ENCODE measurements around the gene INAVA. TPM values are rescaled to one million over a fixed set of nuclear protein-coding genes. Genes with fewer than 3 reads are reported as not detected.

INAVA gene
- total and polyA plus RNA-seq, 2 of the 13 experiments (the other 11 are each of a cell fraction or from before 2014, with no cell fraction given): 6.0 to 13.5 TPM

- TF ChIP-seq ZNF460 (CRISPR knock-in tag; IDR thresholded peaks at IDR 0.05; ENCODE audit: borderline replicate concordance) (no peak), GZF1 (CRISPR knock-in tag; IDR thresholded peaks at IDR 0.05) (no peak), RFX5 (IDR thresholded peaks at IDR 0.05; ENCODE audit: low read depth, low read length) (no peak), DMTF1 (CRISPR knock-in tag; IDR thresholded peaks at IDR 0.05) (no peak), PBX3 (CRISPR knock-in tag; IDR thresholded peaks at IDR 0.05; ENCODE audit: borderline replicate concordance) (no peak), ZKSCAN1 (IDR thresholded peaks at IDR 0.05; ENCODE audit: low read length) (no peak), ELF3 (CRISPR knock-in tag; IDR thresholded peaks at IDR 0.05) (peak; percentile 69), TEAD3 (CRISPR knock-in tag; optimal IDR thresholded peaks at IDR 0.05; ENCODE audit: borderline replicate concordance) (no peak), ZNF362 (CRISPR knock-in tag; IDR thresholded peaks at IDR 0.05; ENCODE audit: borderline replicate concordance) (peak; percentile 86), ZSCAN30 (CRISPR knock-in tag; IDR thresholded peaks at IDR 0.05) (no peak), ZMYM4 (CRISPR knock-in tag; IDR thresholded peaks at IDR 0.05) (no peak), ZNF549 (CRISPR knock-in tag; IDR thresholded peaks at IDR 0.05) (no peak), ZBTB38 (CRISPR knock-in tag; IDR thresholded peaks at IDR 0.05) (no peak), ZNF646 (CRISPR knock-in tag; IDR thresholded peaks at IDR 0.05) (no peak), CEBPG (CRISPR knock-in tag; IDR thresholded peaks at IDR 0.05) (peak; percentile 78), MBNL3 (CRISPR knock-in tag; conservative IDR thresholded peaks at IDR 0.05) (no peak), RBAK (CRISPR knock-in tag; IDR thresholded peaks at IDR 0.05) (no peak), ZNF260 (CRISPR knock-in tag; IDR thresholded peaks at IDR 0.05; ENCODE audit: borderline replicate concordance, low read depth) (no peak), SMC3 (IDR thresholded peaks at IDR 0.05; ENCODE audit: low read length) (peak; percentile 21; the same call in 1 of the 2 replicates), ZNF350 (CRISPR knock-in tag; IDR thresholded peaks at IDR 0.05; ENCODE audit: borderline replicate concordance, low read depth) (0 out of 2 replicates have a peak, but pooled peaks have one; percentile 38), PPARG (CRISPR knock-in tag; conservative IDR thresholded peaks at IDR 0.05) (0 out of 2 replicates have a peak, but pooled peaks have one; percentile 23)
Observed at GRCh38 chr1:200907611-200908097, 13.0 kb downstream of the INAVA start (continued).
